Measurements from ENCODE around the gene DUX4. TPM values are rescaled to one million over a fixed set of nuclear protein-coding genes. Genes with fewer than 3 reads are reported as not detected.
"Not testable (repeated sequence)": the region's sequence is repeated elsewhere in the genome, so short reads cannot be mapped to it uniquely, and the experiment has no call there.

DUX4 gene
- polyA plus RNA-seq (2011; rRNA removed) = not detected in 2 replicates
- not detected in 2 replicates for polyA minus RNA-seq (2011; rRNA and poly(A)+ RNA removed)

DNA sequence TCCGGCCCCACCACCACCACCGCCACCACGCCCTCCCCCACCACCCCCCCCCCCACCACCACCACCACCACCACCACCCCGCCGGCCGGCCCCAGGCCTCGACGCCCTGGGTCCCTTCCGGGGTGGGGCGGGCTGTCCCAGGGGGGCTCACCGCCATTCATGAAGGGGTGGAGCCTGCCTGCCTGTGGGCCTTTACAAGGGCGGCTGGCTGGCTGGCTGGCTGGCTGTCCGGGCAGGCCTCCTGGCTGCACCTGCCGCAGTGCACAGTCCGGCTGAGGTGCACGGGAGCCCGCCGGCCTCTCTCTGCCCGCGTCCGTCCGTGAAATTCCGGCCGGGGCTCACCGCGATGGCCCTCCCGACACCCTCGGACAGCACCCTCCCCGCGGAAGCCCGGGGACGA, at the start of gene DUX4:
Gene DUX4, plus strand, starts transcription at position 347 of the 400 bp plus-strand sequence. Its CDS starts 0 bp downstream, at position 347.
- POLR2A ChIA-PET = not testable (repeated sequence)

DNA sequence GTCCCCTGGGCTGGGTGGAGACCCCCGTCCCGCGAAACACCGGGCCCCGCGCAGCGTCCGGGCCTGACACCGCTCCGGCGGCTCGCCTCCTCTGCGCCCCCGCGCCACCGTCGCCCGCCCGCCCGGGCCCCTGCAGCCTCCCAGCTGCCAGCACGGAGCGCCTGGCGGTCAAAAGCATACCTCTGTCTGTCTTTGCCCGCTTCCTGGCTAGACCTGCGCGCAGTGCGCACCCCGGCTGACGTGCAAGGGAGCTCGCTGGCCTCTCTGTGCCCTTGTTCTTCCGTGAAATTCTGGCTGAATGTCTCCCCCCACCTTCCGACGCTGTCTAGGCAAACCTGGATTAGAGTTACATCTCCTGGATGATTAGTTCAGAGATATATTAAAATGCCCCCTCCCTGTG, 1.9 kb downstream of the DUX4 start:
- H3K36me3 ChIP-seq (ENCODE audit: control insufficient read depth, insufficient read depth, low read length); POLR2A ChIA-PET; H3K27me3 ChIP-seq (ENCODE audit: control insufficient read depth, insufficient read depth, low read length); H3K4me3 ChIP-seq (ENCODE audit: low read depth, low read length); DNase-seq (ENCODE audit: low read depth); CTCF ChIA-PET: not testable (repeated sequence)

More for the DNA sequence above, at the start of gene DUX4:
- H3K36me3 ChIP-seq (ENCODE audit: control insufficient read depth, insufficient read depth, low read length); H3K27me3 ChIP-seq (ENCODE audit: control insufficient read depth, insufficient read depth, low read length); CTCF ChIA-PET; H3K4me3 ChIP-seq (ENCODE audit: low read depth, low read length); DNase-seq (ENCODE audit: low read depth): not testable (repeated sequence)

GRCh38 chr4:190177727-190178605, 4.4 kb downstream of the DUX4 start:
- H3K27me3 ChIP-seq (ENCODE audit: control insufficient read depth, insufficient read depth, low read length); H3K36me3 ChIP-seq (ENCODE audit: control insufficient read depth, insufficient read depth, low read length); POLR2A ChIA-PET; H3K4me3 ChIP-seq (ENCODE audit: low read depth, low read length); CTCF ChIA-PET; DNase-seq (ENCODE audit: low read depth): not testable (repeated sequence)

DNA sequence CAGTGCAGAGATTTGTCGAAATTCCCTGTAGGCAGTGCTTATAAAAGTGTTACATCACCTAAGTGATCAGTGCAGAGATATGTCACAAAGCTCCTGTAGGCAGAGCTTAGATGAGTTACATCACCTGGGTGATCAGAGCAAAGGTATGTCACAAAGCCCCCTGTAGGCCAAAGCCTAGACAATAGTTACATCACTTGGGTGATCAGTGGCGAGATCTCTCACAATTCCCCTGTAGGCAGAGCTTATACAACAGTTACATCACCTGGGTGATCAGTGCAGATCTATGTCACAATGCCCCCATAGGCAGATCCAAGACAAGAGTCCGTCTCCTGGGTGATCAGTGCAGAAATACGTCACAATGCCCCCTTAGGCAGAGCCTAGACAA, 5.0 kb downstream of the DUX4 start:
- H3K4me3 ChIP-seq (ENCODE audit: low read depth, low read length); H3K27me3 ChIP-seq (ENCODE audit: control insufficient read depth, insufficient read depth, low read length); DNase-seq (ENCODE audit: low read depth); CTCF ChIA-PET; POLR2A ChIA-PET; H3K36me3 ChIP-seq (ENCODE audit: control insufficient read depth, insufficient read depth, low read length): not testable (repeated sequence)

DNA sequence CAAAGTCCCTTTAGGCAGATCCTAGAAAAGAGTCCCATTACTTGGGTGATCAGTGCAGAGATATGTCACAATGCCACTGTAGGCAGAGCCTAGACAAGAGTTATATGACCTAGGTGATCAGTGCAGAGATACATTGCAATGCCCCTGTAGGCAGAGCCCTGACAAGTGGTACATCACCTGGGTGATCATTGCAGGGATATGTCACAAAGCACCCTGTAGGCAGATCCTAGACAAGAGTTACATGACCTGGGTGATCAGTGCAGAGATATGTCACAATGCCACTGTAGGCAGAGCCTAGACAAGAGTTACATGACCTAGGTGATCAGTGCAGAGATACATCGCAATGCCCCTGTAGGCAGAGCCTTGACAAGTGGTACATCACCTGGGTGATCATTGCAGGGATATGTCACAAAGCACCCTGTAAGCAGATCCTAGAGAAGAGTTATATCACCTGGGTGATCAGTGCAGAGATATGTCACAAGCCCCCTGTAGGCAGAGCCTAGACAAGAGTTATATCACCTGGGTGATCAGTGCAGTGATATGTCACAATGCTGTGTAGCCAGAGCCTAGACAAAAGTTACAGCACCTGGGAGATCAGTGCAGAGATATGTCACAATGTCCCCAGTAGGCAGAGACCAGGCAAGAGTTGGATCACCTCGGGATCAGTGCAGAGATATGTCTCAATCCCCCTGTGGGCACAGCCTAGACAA, 5.6 kb downstream of the DUX4 start:
- H3K36me3 ChIP-seq (ENCODE audit: control insufficient read depth, insufficient read depth, low read length); H3K27me3 ChIP-seq (ENCODE audit: control insufficient read depth, insufficient read depth, low read length); H3K4me3 ChIP-seq (ENCODE audit: low read depth, low read length); POLR2A ChIA-PET; DNase-seq (ENCODE audit: low read depth); CTCF ChIA-PET: not testable (repeated sequence)

GRCh38 chr4:190179740-190180094, 6.1 kb downstream of the DUX4 start:
- POLR2A ChIA-PET; H3K27me3 ChIP-seq (ENCODE audit: control insufficient read depth, insufficient read depth, low read length); H3K36me3 ChIP-seq (ENCODE audit: control insufficient read depth, insufficient read depth, low read length); CTCF ChIA-PET; H3K4me3 ChIP-seq (ENCODE audit: low read depth, low read length); DNase-seq (ENCODE audit: low read depth): not testable (repeated sequence)

- CTCF ChIA-PET; DNase-seq (ENCODE audit: low read depth); H3K27me3 ChIP-seq (ENCODE audit: control insufficient read depth, insufficient read depth, low read length); H3K4me3 ChIP-seq (ENCODE audit: low read depth, low read length); POLR2A ChIA-PET; H3K36me3 ChIP-seq (ENCODE audit: control insufficient read depth, insufficient read depth, low read length): not testable (repeated sequence)
Measured at GRCh38 chr4:190180947-190181346, 7.4 kb downstream of the DUX4 start.

GRCh38 chr4:190181481-190182100, 8.0 kb downstream of the DUX4 start:
- H3K27me3 ChIP-seq (ENCODE audit: control insufficient read depth, insufficient read depth, low read length); POLR2A ChIA-PET; H3K4me3 ChIP-seq (ENCODE audit: low read depth, low read length); CTCF ChIA-PET; H3K36me3 ChIP-seq (ENCODE audit: control insufficient read depth, insufficient read depth, low read length); DNase-seq (ENCODE audit: low read depth): not testable (repeated sequence)

DNA sequence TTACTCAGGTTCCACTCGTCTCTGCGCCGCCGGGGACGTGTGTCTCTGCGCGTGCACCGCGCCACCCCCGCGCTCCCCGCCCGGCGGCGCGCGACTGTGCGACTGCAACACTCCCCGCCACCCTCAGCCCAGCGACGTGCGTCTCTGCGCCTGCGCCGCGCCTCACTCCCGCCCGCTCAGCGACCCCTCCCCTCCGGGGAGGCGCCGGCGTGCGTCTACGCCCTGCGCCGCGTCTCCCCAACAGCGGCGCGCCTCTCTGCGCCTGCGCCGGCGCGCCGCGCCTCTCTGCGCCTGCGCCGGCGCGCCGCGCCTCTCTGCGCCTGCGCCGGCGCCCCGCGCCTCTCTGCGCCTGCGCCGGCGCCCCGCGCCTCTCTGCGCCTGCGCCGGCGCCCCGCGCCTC, 29.9 kb downstream of the DUX4 start:
- H3K27me3 ChIP-seq (ENCODE audit: control insufficient read depth, insufficient read depth, low read length); H3K4me3 ChIP-seq (ENCODE audit: low read depth, low read length); POLR2A ChIA-PET; DNase-seq (ENCODE audit: low read depth); H3K36me3 ChIP-seq (ENCODE audit: control insufficient read depth, insufficient read depth, low read length); CTCF ChIA-PET: not testable (repeated sequence)

Small RNA genes lying within 50 kb of the gene (small RNA-seq; reads per million reads assigned to genes)
- not detected for gene AC215524.1 (ENCODE audit: insufficient read length, low read depth, low replicate concordance)

Other genes with a start within 250 kb of the DUX4 start
- gene FRG1, start 232.9 kb upstream of the DUX4 start, polyA plus RNA-seq (2011; rRNA removed) = 7.0 and 16.3 TPM in 2 replicates
- gene FRG2, start 146.5 kb upstream of the DUX4 start, polyA plus RNA-seq (2011; rRNA removed) = not detected in 2 replicates
- not detected in 2 replicates for gene DBET, start 109.3 kb upstream of the DUX4 start, polyA plus RNA-seq (2011; rRNA removed)